Sigmoid colon (tissue), 7 donors: ENCODE results near the gene MADD. TPM values are rescaled to one million over a fixed set of nuclear protein-coding genes. Genes with fewer than 3 reads are reported as not detected.

Experiments used
- DNase-seq: peaks from one replicate; pipeline ENCODE4 v3.0.0-alpha.2; 2019
- H3K27ac ChIP-seq, 4 donors: fragments of 200-600 bp; sonication (generic); one replicate each; pipeline ENCODE4 v1.5.1; 2016 to 2019; ENCODE audit warnings: mild to moderate bottlenecking in 1 of 4
- H3K27me3 ChIP-seq, 3 donors: fragments of 200-600 bp; sonication (generic); one replicate each; pipeline ENCODE4 v1.5.1; 2019; ENCODE audit warnings: mild to moderate bottlenecking in 1 of 3
- H3K36me3 ChIP-seq, 4 donors: fragments of 200-600 bp; sonication (generic); one replicate each; pipeline ENCODE4 v1.5.1; 2016 to 2019
- H3K4me1 ChIP-seq, 4 donors: fragments of 200-600 bp; sonication (generic); one replicate each; pipeline ENCODE4 v1.5.1; 2017 to 2019
- H3K4me3 ChIP-seq, 4 donors: fragments of 200-600 bp; sonication (generic); one replicate each; pipeline ENCODE4 v1.5.1; 2017 to 2019; ENCODE audit warnings: mild to moderate bottlenecking in 2 of 4, moderate library complexity in 1 of 4
- H3K9me3 ChIP-seq, 4 donors: fragments of 200-600 bp in 3 of 4; sonication (generic) in 3 of 4; one replicate each; pipeline versions ENCODE4 v1.5.1 to v1.6.1; 2013 to 2019
- CTCF ChIP-seq, 4 experiments: fragments of 450-650 bp in 3 of 4; fragments of 200-600 bp in 1 of 4; IDR thresholded peaks; one replicate each; pipeline ENCODE4 v1.5.1; 2016 to 2019; ENCODE audit warnings: antibody characterized with exemption in 4 of 4, mild to moderate bottlenecking in 3 of 4, moderate library complexity in 2 of 4
- EP300 ChIP-seq, 4 donors: sonication (generic); formaldehyde crosslinking; IDR thresholded peaks; one replicate each; pipeline ENCODE4 v1.6.1; 2017; ENCODE audit warnings: antibody characterized with exemption in 4 of 4
- POLR2A ChIP-seq, 2 donors: fragments of 450-650 bp; IDR thresholded peaks; one replicate each; pipeline ENCODE4 v1.6.1; 2016; ENCODE audit warnings: antibody characterized with exemption in 2 of 2, mild to moderate bottlenecking in 2 of 2, moderate library complexity in 2 of 2
- POLR2AphosphoS5 ChIP-seq, 4 donors: sonication (generic); formaldehyde crosslinking; IDR thresholded peaks; one replicate each; pipeline ENCODE4 v1.6.1; 2017; ENCODE audit warnings: antibody characterized with exemption in 4 of 4
- WGBS, 2 donors: extraction: QIAGEN DNeasy Blood & Tissue Kit; methylation state at CpG; one replicate each; pipeline ENCODE4 v1.1.7; 2013; 5-methylcytosine and 5-hydroxymethylcytosine counted together
- intact Hi-C: fragments of 100-400 bp; cut with DNase I; formaldehyde crosslinking; loops from one replicate; pipeline ENCODE4 v1.15.1; 2023
- polyA plus RNA-seq, 3 donors: library from polyadenylated mRNA; stranded (reverse); fragments of 200-250 nt; gene quantifications; one replicate each; pipeline ENCODE4 v1.2.3, GENCODE V29; 2013
- total RNA-seq, 4 donors: library from RNA; depleted of rRNA; stranded (reverse); fragments of >200 nt; gene quantifications; one replicate each; pipeline ENCODE4 v1.1.0, GENCODE V29; 2016
- donor health status: healthy with polysubstance abuse.
- donor health status: Bipolar disorder and iron deficiency.
- donor health status: healthy.

MADD gene
- total and polyA plus RNA-seq, 7 donors = 18.6 to 55.7 (median 32.5) TPM

GRCh38 chr11:47280099-47280498 is 10.2 kb downstream of the MADD start:
- peaks cover 72 to 100% (median 93%) of the 10 kb centered on the region in 4 donors for H3K36me3 ChIP-seq
- no peaks in the 10 kb centered on the region for H3K9me3 ChIP-seq
- intact Hi-C loops = no loop called here
- no peak overlapping the region for H3K4me3 ChIP-seq
- TF ChIP-seq CTCF (IDR thresholded peaks at IDR 0.05) = no peak
- no peak for TF ChIP-seq POLR2A (IDR thresholded peaks at IDR 0.05)
- TF ChIP-seq POLR2AphosphoS5 (IDR thresholded peaks at IDR 0.05) = no peak
- TF ChIP-seq EP300 (IDR thresholded peaks at IDR 0.05) = no peak
- H3K27me3 ChIP-seq = no peaks in the 10 kb centered on the region
- no peak overlapping the region for H3K27ac ChIP-seq
- DNase-seq = no peak
- no peaks in the 10 kb centered on the region for H3K4me1 ChIP-seq

- Histone ChIP-seq H3K4me1 (no peaks in the 10 kb centered on the region), H3K27ac (no peak overlapping the region), H3K4me3 (no peak overlapping the region), H3K27me3 (no peaks in the 10 kb centered on the region), H3K9me3 (no peaks in the 10 kb centered on the region), H3K36me3 (peaks cover 72 to 100% (median 93%) of the 10 kb centered on the region in 4 donors)
- no peak for DNase-seq
- intact Hi-C loops = no loop called here
- no peak for TF ChIP-seq POLR2A (IDR thresholded peaks at IDR 0.05)
- no peak for TF ChIP-seq POLR2AphosphoS5 (IDR thresholded peaks at IDR 0.05)
- TF ChIP-seq EP300 (IDR thresholded peaks at IDR 0.05) = no peak
- 82 to 90% methylated on average over 5 of the region's 5 CpGs for WGBS, 2 donors
Observed at GRCh38 chr11:47280860-47281259, 10.9 kb downstream of the MADD start.

DNA sequence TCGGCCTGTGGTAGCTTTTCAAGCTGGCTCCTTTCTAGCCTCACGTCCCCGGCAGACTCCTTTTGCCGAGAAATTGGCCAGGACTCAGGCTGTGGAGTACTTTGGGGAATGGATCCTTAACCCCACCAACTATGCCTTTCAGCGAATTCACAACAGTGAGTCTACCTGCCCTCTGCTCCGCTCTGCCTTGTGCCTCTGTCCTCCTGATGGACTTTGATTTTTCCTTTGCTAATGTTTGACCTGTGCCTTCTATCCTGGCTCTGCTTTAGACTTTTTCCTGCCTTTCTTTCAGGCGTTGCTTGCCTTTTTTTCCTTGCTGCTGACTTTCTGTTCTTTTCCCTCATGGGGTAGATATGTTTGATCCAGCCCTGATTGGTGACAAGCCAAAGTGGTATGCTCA is 12.5 kb downstream of the MADD start:
- intact Hi-C loops = no loop called here
- TF ChIP-seq EP300 (IDR thresholded peaks at IDR 0.05) = no peak
- no peak for TF ChIP-seq CTCF (IDR thresholded peaks at IDR 0.05)
- no peak for TF ChIP-seq POLR2AphosphoS5 (IDR thresholded peaks at IDR 0.05)
- WGBS, 2 donors = 96 to 97% methylated on average over 7 of the region's 7 CpGs
- H3K4me3 ChIP-seq = no peak overlapping the region
- H3K9me3 ChIP-seq = no peaks in the 10 kb centered on the region
- DNase-seq = peak; percentile 11
- peaks cover 69 to 100% (median 91%) of the 10 kb centered on the region in 4 donors for H3K36me3 ChIP-seq
- H3K4me1 ChIP-seq = no peaks in the 10 kb centered on the region
- H3K27me3 ChIP-seq = no peaks in the 10 kb centered on the region
- H3K27ac ChIP-seq = no peak overlapping the region

- no peak for TF ChIP-seq EP300 (IDR thresholded peaks at IDR 0.05)
- no peak for TF ChIP-seq POLR2A (IDR thresholded peaks at IDR 0.05)
- no peak for TF ChIP-seq POLR2AphosphoS5 (IDR thresholded peaks at IDR 0.05)
- no peak for TF ChIP-seq CTCF (IDR thresholded peaks at IDR 0.05)
- Histone ChIP-seq H3K27me3 (no peaks in the 10 kb centered on the region), H3K36me3 (peaks cover 73 to 100% (median 87%) of the 10 kb centered on the region in 4 donors), H3K4me1 (no peaks in the 10 kb centered on the region), H3K9me3 (no peaks in the 10 kb centered on the region), H3K27ac (no peak overlapping the region), H3K4me3 (no peak overlapping the region)
- 96 to 97% methylated on average over 4 of the region's 4 CpGs for WGBS, 2 donors
- DNase-seq = peak; percentile 20
- intact Hi-C loops = no loop called here
Observed at GRCh38 chr11:47284151-47284550, 14.2 kb downstream of the MADD start.

- intact Hi-C loops = no loop called here
- Histone ChIP-seq H3K27ac (no peak overlapping the region), H3K4me1 (peaks cover 0 to 6% (median 0%) of the 10 kb centered on the region in 4 donors), H3K4me3 (no peak overlapping the region), H3K36me3 (peaks cover 67 to 100% (median 90%) of the 10 kb centered on the region in 4 donors), H3K9me3 (no peaks in the 10 kb centered on the region), H3K27me3 (no peaks in the 10 kb centered on the region)
- whole genome bisulfite sequencing, 2 donors = 96% methylated on average over 13 of the region's 13 CpGs
- no peak for TF ChIP-seq POLR2A (IDR thresholded peaks at IDR 0.05)
- no peak for TF ChIP-seq CTCF (IDR thresholded peaks at IDR 0.05)
- TF ChIP-seq POLR2AphosphoS5 (IDR thresholded peaks at IDR 0.05) = no peak
- TF ChIP-seq EP300 (IDR thresholded peaks at IDR 0.05) = no peak
- peak; percentile 28 for DNase-seq
Observed at GRCh38 chr11:47285969-47286770, 16.2 kb downstream of the MADD start.
